ENCODE data around the gene UQCR11.

The UQCR11 gene

GRCh38 chr19:1605236-1606137 is at the start of gene UQCR11:
Gene UQCR11, minus strand, starts transcription at chr19:1605462. Its CDS starts 53 bp downstream, at chr19:1605409.
- H3K4me3 ChIP-seq (ENCODE audit: low read depth, low read length), result peak within 1 kb of the TSS; percentile 97
- in situ Hi-C loops (cut with HindIII; ENCODE audit: low sequenced_read_pairs), result no loop called here
- TF ChIP-seq CTCF (IDR thresholded peaks at IDR 0.05; ENCODE audit: low read depth, low read length), result peak; percentile 60
- DNase-seq (ENCODE audit: low read depth, low spot score), result peak; percentile 96

- no peak for TF ChIP-seq CTCF (IDR thresholded peaks at IDR 0.05; ENCODE audit: low read depth, low read length)
- H3K4me3 ChIP-seq (ENCODE audit: low read depth, low read length), result no peak overlapping the region
- DNase-seq (ENCODE audit: low read depth, low spot score), result no peak
- in situ Hi-C loops (cut with HindIII; ENCODE audit: low sequenced_read_pairs), result no loop called here
Observed at GRCh38 chr19:1654178-1654792, 49.0 kb upstream of the UQCR11 start.

GRCh38 chr19:1653300-1653628 is 48.0 kb upstream of the UQCR11 start:
- in situ Hi-C loops (cut with HindIII; ENCODE audit: low sequenced_read_pairs), result no loop called here
- no peak for DNase-seq (ENCODE audit: low read depth, low spot score)
- peak overlapping the region; percentile 50 for H3K4me3 ChIP-seq (ENCODE audit: low read depth, low read length)
- no peak for TF ChIP-seq CTCF (IDR thresholded peaks at IDR 0.05; ENCODE audit: low read depth, low read length)

- H3K4me3 ChIP-seq (ENCODE audit: low read depth, low read length), result peak within 1 kb of the TSS; percentile 56
- DNase-seq (ENCODE audit: low read depth, low spot score), result peak; percentile 100
- no peak for TF ChIP-seq CTCF (IDR thresholded peaks at IDR 0.05; ENCODE audit: low read depth, low read length)
- in situ Hi-C loops (cut with HindIII; ENCODE audit: low sequenced_read_pairs), result no loop called here
Observed at GRCh38 chr19:1652471-1653299, 47.4 kb upstream of the UQCR11 start, which contains the start of gene TCF3. Gene TCF3, minus strand, starts transcription at chr19:1652615. Its CDS starts 2,367 bp downstream, at chr19:1650248.

GRCh38 chr19:1651568-1652291 is 46.5 kb upstream of the UQCR11 start:
- TF ChIP-seq CTCF (IDR thresholded peaks at IDR 0.05; ENCODE audit: low read depth, low read length), result no peak
- peak; percentile 39 for DNase-seq (ENCODE audit: low read depth, low spot score)
- H3K4me3 ChIP-seq (ENCODE audit: low read depth, low read length), result peak overlapping the region; percentile 56
- in situ Hi-C loops (cut with HindIII; ENCODE audit: low sequenced_read_pairs), result no loop called here
